SK-N-DZ (cell line): ENCODE data around the gene C1S.
A peak's percentile ranks its signal among the peaks of the same experiment; 100 is the strongest.

Experiments used
- DNase-seq: peaks from one replicate; pipeline ENCODE4 v3.0.0-alpha.2; 2015; ENCODE audit warnings: low spot score

Gene C1S

GRCh38 chr12:7075939-7076338 is 15.4 kb downstream of the C1S start:
- DNase-seq = no peak

DNA sequence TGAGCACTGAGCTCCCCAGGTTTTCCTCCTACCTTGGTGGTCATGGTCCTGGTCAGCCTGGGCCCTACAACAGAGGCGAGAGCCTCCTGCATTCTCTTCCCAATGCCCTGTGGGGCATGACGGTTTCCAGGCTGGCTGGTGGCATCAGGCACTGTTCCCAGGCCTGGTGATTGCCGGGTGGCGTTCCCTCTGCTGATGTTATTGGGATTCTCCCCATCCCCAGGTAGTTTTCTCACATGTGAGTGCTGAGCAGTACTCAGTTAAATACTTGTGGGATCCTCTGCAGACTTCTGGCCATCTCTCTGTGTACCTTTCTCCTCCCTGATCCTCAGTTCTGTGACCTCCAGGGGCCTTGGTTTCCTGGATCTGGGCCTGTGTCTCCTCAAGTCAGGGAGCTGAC is 16.0 kb downstream of the C1S start:
- no peak for DNase-seq

GRCh38 chr12:7078163-7078562 is 17.6 kb downstream of the C1S start:
- DNase-seq = no peak

DNA sequence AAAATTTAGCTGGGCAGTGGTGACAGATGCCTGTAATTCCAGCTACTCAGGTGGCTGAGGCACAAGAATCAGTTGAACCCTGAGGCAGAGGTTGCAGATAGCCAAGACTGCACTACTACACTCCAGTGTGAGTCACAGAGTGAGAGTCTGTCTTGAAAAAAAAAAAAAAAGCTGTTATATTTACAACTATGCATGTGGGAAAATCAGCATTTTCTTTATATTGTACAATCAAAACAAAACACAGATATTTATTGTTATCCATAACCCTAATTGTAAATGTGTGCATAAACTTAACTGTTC is 19.3 kb downstream of the C1S start:
- DNase-seq = no peak

DNA sequence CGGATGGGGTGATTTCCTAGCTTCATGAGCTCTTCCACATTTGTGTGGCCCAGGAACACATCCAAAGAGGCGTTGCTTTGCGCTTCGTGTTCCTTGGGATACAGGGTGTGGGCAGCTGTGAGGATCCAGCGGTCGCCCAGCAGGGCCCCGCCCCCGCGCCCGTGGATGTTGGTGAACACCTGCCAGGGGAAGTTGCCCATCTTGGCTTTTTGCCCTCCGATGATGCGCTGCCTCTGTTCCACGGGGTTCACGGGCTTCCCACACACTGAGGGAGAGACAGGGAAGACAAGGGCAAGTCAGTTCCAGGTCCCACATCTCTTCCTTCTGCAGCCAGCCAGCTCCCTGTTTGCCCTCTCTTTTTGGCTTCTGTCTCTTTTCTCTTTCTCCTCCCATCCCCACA is 20.5 kb downstream of the C1S start:
- DNase-seq = no peak

- no peak for DNase-seq
These were observed 22.6 kb downstream of the C1S start for GRCh38 chr12:7083125-7083524.

- DNase-seq = no peak
These were observed 28.8 kb downstream of the C1S start for GRCh38 chr12:7089196-7089871.

DNA sequence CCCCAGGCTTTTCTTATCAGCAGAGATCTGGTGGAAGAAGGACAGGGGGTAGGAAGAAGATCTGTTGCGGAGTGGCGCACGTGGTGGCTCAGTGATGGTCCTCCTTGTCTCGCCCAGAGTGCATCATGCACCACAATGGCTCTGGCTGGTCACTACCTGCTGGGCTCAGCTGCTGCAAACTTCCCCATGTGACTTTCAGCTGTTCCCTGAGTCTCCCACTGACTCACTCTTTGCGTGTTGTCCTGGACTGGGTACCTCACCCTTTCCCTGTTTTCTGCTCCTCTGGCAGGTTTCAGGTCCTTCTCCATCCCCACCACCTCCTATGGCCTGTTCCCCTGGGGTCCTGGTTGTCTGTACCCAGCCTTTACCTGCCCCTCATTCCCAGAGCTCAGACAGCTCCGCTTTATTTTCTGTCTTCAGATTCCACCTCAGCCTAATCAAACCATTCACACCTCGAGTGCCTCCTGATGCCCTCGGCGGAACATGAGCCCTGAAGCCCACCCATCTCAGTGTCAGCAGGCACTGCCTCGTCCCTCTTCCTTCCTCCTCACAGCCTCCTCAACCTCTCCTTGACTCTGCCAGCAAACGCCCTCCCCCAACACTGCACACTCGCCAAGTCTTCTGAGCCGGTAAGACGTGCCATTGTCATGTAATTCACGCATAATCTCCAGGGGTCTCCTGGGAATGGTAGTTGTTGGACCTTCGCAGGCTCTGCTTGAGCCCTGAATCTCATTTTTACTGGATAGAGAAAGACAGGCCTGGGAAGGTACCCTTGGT is 29.9 kb downstream of the C1S start:
- DNase-seq = no peak

GRCh38 chr12:7091171-7091570 is 30.7 kb downstream of the C1S start:
- no peak for DNase-seq

GRCh38 chr12:7091660-7092228 is 31.2 kb downstream of the C1S start:
- no peak for DNase-seq

DNA sequence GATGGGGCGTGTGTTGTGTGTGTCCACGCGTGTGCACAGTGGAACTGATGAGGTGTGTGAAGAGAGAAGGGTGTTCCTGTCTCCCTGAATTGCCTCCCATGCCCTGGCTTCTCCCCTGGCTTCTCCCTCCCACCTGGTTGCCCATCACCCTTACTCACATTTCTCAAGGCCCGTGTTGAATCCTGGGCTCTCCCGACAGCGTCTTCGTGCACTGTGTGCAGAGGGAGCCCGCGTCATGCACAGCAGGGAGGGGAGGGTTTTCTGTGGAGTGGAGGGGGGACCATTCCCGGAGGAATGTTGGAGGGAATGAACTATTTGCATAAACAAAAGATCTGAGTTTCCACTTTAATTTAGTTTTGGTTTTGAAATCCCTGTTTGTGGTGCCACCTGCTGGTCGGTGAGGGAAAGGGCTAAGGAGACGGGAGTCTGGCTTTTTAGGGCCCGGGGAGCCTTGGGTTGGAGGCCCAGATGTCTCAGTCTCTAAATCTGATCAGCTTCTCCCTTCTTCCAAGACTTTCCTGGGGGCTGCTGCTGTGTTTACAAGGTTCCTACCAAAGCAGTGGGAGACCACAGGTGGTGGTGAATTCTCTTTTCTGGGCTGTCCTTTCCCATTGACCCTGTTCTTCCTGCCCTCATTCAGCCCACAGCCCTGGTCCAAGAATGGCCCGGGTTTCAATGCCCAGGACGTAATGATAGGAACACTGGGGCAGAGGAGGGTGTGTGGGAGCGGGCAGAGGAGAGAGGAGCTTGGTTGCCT is 31.9 kb downstream of the C1S start, which contains the start of gene C1R:
Gene C1R (minus strand): TSS at position 217 of the 757 bp plus-strand sequence. CDS start 57 bp downstream, at position 160.
- DNase-seq = peak; percentile 71

DNA sequence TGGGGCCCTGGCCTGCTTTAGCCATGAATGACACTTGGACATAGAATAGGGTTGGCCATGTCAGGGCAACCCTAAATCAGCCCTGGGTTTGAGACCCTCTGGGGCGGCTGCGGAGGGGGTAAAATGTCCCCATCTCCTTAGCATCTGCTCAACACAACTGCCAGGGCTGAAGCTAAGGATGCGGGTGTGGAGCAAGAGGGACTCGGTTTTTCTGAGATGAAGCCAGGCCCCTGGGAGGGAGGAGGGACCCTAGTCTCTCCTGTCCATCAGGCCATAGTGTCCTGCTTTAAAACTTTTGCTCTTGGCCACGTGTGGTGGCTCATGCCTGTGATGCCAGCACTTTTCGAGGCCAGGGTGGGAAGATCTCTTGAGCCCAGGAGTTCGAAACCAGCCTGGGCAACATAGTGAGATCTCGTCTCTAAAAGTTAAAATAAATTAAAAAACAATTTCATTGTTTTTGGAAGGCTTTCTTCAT is 32.5 kb downstream of the C1S start:
- DNase-seq = no peak

- no peak for DNase-seq
These were observed 33.0 kb downstream of the C1S start for GRCh38 chr12:7093486-7093885.

- DNase-seq = no peak
These were observed 33.4 kb downstream of the C1S start for GRCh38 chr12:7093892-7094291.

GRCh38 chr12:7096006-7096932 is 35.8 kb downstream of the C1S start:
- DNase-seq = no peak

DNA sequence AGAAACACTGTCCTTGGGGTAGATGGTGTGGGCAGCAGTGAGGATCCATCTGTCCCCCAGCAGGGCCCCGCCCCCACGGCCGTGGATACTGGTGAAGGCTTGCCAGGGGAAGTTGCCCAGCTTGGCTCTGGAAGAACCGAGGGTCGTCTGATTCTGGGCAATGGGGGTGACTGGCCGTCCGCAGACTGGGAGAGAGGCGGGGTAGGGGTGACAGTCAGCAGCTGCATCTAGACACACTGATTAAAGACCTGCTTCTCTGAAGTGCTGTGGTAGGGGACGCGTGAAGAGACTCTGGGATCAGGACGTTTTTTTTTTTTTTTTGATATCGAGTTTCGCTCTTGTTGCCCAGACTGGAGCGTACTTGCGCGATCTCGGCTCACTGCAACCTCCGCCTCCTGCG is 36.5 kb downstream of the C1S start:
- peak; percentile 49 for DNase-seq

- DNase-seq = no peak
These were observed 38.9 kb downstream of the C1S start for GRCh38 chr12:7099290-7099996.

DNA sequence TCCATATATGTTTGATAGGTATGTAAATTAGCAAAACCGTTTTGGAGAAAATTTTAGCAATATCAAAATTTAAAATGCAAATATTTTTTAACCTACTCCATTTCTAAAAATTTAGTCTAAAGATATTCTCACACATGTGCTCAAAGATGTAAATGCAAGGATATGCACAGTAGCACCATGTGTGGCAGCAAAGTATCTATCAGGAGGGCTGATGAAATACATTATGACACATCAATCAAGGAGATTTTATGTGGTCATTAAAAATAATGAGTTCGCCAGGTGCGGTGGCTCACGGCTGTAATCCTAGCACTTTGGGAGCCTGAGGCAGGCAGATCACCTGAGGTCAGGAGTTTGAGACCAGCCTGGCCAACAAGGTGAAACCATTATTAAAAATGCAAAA is 39.7 kb downstream of the C1S start:
- DNase-seq = no peak

GRCh38 chr12:7101047-7101693 is 40.7 kb downstream of the C1S start:
- no peak for DNase-seq

DNA sequence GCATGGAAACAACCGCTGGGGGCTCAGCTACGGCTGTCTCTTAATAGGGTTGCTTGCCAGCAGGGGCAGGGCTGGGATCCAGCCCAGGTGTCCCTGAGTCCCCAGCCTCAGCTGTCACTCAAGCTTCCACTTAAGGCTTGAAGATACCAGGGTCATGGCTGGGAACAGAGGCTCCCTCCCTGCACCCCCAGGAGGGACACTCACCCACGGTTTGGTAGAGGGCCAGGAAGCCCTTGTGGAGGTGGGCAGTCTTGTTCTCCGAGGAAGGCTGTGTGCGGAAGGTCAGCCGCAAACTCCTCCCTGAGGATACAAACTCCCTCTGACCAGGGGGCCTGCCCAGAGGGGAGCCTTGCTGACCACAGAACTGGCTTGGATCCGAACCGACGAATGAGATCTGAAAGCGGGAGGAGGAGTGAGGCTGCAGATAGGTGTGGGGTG is 41.2 kb downstream of the C1S start:
- DNase-seq = no peak
